ENCODE results near the gene MGA. TPM values are rescaled to one million over a fixed set of nuclear protein-coding genes. Genes with fewer than 3 reads are reported as not detected.

Gene MGA
- total and polyA plus RNA-seq, 2 experiments from 2014 or later: 42.6 to 58.9 TPM

GRCh38 chr15:41647262-41647661, 12.9 kb upstream of the MGA start:
- H3K4me2 ChIP-seq: no peak overlapping the region
- Mint-ChIP-seq H3K4me3 (no peak overlapping the region), H3K9me3 (peaks cover 16% of the 10 kb centered on the region), H3K27ac (no peak overlapping the region), H3K27me3 (ENCODE audit: insufficient read depth, low read depth, poor library complexity) (peaks cover 2% of the 10 kb centered on the region), H3K4me1 (no peaks in the 10 kb centered on the region), H3K36me3 (ENCODE audit: low read depth) (peaks cover 13% of the 10 kb centered on the region; the same call in 2 of the 3 replicates)
- ATAC-seq: no peak
- no peak for DNase-seq (ENCODE audit: low spot score)
- no peaks in the 10 kb centered on the region for H3K4me1 ChIP-seq (ENCODE audit: insufficient read depth)
- no peak overlapping the region for H3K4me3 ChIP-seq
- no peaks in the 10 kb centered on the region for H3F3A ChIP-seq (replicated peaks; ENCODE audit: low read depth)
- no peak overlapping the region for H2AFZ ChIP-seq
- H3K27ac ChIP-seq (ENCODE audit: low read depth): no peak overlapping the region
- peaks cover 47% of the 10 kb centered on the region for H3K79me2 ChIP-seq (replicated peaks; ENCODE audit: insufficient read depth)
- no peaks in the 10 kb centered on the region; the same call in none of the 2 replicates for H4K20me1 ChIP-seq (replicated peaks; ENCODE audit: insufficient read depth)
- no peaks in the 10 kb centered on the region for H3K36me3 ChIP-seq (ENCODE audit: insufficient read depth)
- TF ChIP-seq STAT1 (IDR thresholded peaks at IDR 0.05; ENCODE audit: unreplicated experiment) (no peak), ZNF462 (CRISPR knock-in tag; IDR thresholded peaks at IDR 0.05) (no peak), CREB1 (CRISPR knock-in tag; IDR thresholded peaks at IDR 0.05; ENCODE audit: low read depth) (no peak), JUNB (IDR thresholded peaks at IDR 0.05; ENCODE audit: unreplicated experiment) (no peak), ZNF331 (CRISPR knock-in tag; IDR thresholded peaks at IDR 0.05; ENCODE audit: low read depth) (no peak), EZH2phosphoT487 (IDR thresholded peaks at IDR 0.05; ENCODE audit: unreplicated experiment) (no peak), CTCF (conservative IDR thresholded peaks at IDR 0.05; ENCODE audit: low read depth in 2 of 2) (no peak), NANOG (IDR thresholded peaks at IDR 0.05; ENCODE audit: borderline replicate concordance) (no peak)
- H3K27me3 ChIP-seq (ENCODE audit: insufficient read depth): no peaks in the 10 kb centered on the region
- no peaks in the 10 kb centered on the region for H3K9me2 ChIP-seq (ENCODE audit: insufficient read depth)
